SK-N-SH treated with all-trans-retinoic acid at 6 μM for 48 hours (cell line): ENCODE data around the gene ZNF146.

ENCODE experiments used
- ATAC-seq: fragments of 200-7000 bp; cut with Tn5 transposase; 3 replicates; pipeline ENCODE4 v1.9.1; 2020; ENCODE audit warnings: mild to moderate bottlenecking, moderate library complexity
- CSDC2 ChIP-seq: fragments of 250-450 bp; sonication (Bioruptor Pico); IDR thresholded peaks from 2 replicates; pipeline ENCODE4 v1.5.0; 2020; ENCODE audit warnings: mild to moderate bottlenecking, moderate library complexity
- ESRRG ChIP-seq: fragments of 250-450 bp; sonication (Bioruptor Pico); IDR thresholded peaks from 2 replicates; pipeline ENCODE4 v1.6.1; 2021; ENCODE audit warnings: mild to moderate bottlenecking
- GLIS3 ChIP-seq: fragments of 250-450 bp; sonication (Bioruptor Pico); IDR thresholded peaks from 2 replicates; pipeline ENCODE4 v1.5.0; 2020; ENCODE audit warnings: mild to moderate bottlenecking, moderate library complexity
- ISL1 ChIP-seq: fragments of 250-450 bp; sonication (Bioruptor Pico); IDR thresholded peaks from 2 replicates; pipeline ENCODE4 v2.1.2; 2022; ENCODE audit warnings: mild to moderate bottlenecking, moderate library complexity
- PPARA ChIP-seq: fragments of 250-450 bp; sonication (Bioruptor Pico); IDR thresholded peaks from 2 replicates; pipeline ENCODE4 v1.5.0; 2020; ENCODE audit warnings: mild to moderate bottlenecking, borderline replicate concordance
- TOX ChIP-seq: fragments of 250-450 bp; sonication (Bioruptor Pico); IDR thresholded peaks from 2 replicates; pipeline ENCODE4 v1.8.0; 2021; ENCODE audit warnings: mild to moderate bottlenecking, moderate library complexity, borderline replicate concordance
- ZC3H10 ChIP-seq: fragments of 250-450 bp; sonication (Bioruptor Pico); IDR thresholded peaks from 2 replicates; pipeline ENCODE4 v1.5.1; 2021; ENCODE audit warnings: mild to moderate bottlenecking, moderate library complexity
- ZFP3 ChIP-seq: fragments of 250-450 bp; sonication (Bioruptor Pico); IDR thresholded peaks from 2 replicates; pipeline ENCODE4 v1.5.0; 2020; ENCODE audit warnings: mild to moderate bottlenecking, moderate library complexity
- ZNF565 ChIP-seq: fragments of 450-650 bp; formaldehyde crosslinking; conservative IDR thresholded peaks from 2 replicates; pipeline ENCODE4 v1.5.0; 2020; ENCODE audit warnings: low read depth, mild to moderate bottlenecking, moderate library complexity
- ZNF8 ChIP-seq: fragments of 450-650 bp; formaldehyde crosslinking; IDR thresholded peaks from 2 replicates; pipeline ENCODE4 v1.5.0; 2020; ENCODE audit warnings: mild to moderate bottlenecking, moderate library complexity
- TF ChIP-seq, protein P1 (sequence below): fragments of 250-450 bp; sonication (Bioruptor Pico); IDR thresholded peaks from 2 replicates; pipeline ENCODE4 v1.5.1; 2021; ENCODE audit warnings: mild to moderate bottlenecking, moderate library complexity
- TF ChIP-seq, protein P2 (sequence below): fragments of 250-450 bp; sonication (Bioruptor Pico); IDR thresholded peaks from 2 replicates; pipeline ENCODE4 v1.5.0; 2020; ENCODE audit warnings: mild to moderate bottlenecking, moderate library complexity
- TF ChIP-seq, protein P3 (sequence below): fragments of 250-450 bp; sonication (Bioruptor Pico); IDR thresholded peaks from 2 replicates; pipeline ENCODE4 v1.8.0; 2020; ENCODE audit warnings: mild to moderate bottlenecking, moderate library complexity, borderline replicate concordance

Gene ZNF146

DNA sequence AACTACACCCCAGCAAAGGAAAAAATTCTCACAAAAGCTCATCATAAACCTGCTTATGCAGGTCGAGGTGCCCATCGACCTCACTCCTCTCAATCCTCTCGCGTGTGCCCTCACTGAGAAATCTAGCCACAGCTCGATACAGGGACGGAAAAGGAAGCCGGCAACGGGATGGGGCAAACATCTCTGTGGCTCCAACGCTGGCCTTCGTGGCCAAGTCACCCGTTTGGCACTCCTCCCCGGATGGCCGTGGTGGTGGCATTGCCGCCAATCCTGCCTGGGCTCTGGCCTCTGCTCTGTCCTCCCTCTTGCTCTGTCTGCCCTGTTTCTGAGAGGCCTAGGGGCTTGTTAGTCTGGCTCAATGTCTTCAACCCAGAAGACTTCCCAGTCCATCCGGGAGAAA lies 41.2 kb downstream of the ZNF146 start (continued):
- TF ChIP-seq, protein P1, sequence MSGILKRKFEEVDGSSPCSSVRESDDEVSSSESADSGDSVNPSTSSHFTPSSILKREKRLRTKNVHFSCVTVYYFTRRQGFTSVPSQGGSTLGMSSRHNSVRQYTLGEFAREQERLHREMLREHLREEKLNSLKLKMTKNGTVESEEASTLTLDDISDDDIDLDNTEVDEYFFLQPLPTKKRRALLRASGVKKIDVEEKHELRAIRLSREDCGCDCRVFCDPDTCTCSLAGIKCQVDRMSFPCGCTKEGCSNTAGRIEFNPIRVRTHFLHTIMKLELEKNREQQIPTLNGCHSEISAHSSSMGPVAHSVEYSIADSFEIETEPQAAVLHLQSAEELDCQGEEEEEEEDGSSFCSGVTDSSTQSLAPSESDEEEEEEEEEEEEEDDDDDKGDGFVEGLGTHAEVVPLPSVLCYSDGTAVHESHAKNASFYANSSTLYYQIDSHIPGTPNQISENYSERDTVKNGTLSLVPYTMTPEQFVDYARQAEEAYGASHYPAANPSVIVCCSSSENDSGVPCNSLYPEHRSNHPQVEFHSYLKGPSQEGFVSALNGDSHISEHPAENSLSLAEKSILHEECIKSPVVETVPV, result no peak
- TF ChIP-seq TOX, result no peak
- TF ChIP-seq, protein P2, sequence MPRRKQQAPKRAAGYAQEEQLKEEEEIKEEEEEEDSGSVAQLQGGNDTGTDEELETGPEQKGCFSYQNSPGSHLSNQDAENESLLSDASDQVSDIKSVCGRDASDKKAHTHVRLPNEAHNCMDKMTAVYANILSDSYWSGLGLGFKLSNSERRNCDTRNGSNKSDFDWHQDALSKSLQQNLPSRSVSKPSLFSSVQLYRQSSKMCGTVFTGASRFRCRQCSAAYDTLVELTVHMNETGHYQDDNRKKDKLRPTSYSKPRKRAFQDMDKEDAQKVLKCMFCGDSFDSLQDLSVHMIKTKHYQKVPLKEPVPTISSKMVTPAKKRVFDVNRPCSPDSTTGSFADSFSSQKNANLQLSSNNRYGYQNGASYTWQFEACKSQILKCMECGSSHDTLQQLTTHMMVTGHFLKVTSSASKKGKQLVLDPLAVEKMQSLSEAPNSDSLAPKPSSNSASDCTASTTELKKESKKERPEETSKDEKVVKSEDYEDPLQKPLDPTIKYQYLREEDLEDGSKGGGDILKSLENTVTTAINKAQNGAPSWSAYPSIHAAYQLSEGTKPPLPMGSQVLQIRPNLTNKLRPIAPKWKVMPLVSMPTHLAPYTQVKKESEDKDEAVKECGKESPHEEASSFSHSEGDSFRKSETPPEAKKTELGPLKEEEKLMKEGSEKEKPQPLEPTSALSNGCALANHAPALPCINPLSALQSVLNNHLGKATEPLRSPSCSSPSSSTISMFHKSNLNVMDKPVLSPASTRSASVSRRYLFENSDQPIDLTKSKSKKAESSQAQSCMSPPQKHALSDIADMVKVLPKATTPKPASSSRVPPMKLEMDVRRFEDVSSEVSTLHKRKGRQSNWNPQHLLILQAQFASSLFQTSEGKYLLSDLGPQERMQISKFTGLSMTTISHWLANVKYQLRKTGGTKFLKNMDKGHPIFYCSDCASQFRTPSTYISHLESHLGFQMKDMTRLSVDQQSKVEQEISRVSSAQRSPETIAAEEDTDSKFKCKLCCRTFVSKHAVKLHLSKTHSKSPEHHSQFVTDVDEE (CRISPR knock-in tag), result no peak
- TF ChIP-seq ESRRG (CRISPR knock-in tag), result no peak
- TF ChIP-seq ZFP3 (CRISPR knock-in tag), result no peak
- TF ChIP-seq, all 23 proteins: peak for 0

DNA sequence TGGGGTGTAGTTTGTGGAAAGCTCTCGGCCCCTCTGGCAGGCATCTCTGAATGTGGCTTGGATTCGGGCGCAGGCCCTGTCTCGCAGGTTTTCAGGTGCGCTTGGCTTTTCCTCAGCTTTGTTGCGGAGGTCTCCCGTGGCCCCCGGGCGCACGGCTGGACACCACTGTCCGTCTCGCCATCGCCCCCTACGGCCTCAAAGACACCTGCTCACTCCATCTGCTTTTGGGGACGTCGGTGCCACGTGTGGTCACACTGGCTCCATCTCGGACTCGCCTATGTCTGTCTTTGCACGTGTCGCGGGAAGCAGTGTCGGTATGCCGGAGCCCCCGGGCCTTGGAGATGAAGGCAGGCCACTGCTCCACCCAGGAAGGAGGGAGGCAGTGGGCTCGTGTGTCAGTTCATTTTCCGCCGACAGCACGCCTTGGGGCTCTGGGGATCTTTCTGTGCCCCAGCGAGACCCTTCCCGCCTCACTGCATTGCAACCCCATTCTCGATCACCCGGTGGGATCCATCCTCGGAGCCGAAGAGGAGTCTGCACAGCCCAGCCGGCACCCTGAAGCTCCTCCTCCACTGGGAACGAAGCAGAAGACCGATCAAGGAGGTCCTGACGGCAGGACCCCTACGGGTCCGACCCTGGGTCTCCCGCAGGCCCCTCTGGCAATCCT lies 42.1 kb downstream of the ZNF146 start:
- TF ChIP-seq, protein P3, sequence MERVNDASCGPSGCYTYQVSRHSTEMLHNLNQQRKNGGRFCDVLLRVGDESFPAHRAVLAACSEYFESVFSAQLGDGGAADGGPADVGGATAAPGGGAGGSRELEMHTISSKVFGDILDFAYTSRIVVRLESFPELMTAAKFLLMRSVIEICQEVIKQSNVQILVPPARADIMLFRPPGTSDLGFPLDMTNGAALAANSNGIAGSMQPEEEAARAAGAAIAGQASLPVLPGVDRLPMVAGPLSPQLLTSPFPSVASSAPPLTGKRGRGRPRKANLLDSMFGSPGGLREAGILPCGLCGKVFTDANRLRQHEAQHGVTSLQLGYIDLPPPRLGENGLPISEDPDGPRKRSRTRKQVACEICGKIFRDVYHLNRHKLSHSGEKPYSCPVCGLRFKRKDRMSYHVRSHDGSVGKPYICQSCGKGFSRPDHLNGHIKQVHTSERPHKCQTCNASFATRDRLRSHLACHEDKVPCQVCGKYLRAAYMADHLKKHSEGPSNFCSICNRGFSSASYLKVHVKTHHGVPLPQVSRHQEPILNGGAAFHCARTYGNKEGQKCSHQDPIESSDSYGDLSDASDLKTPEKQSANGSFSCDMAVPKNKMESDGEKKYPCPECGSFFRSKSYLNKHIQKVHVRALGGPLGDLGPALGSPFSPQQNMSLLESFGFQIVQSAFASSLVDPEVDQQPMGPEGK (CRISPR knock-in tag), result no peak
- TF ChIP-seq, protein P1, result no peak
- TF ChIP-seq ZFP3 (CRISPR knock-in tag) (no peak), GLIS3 (CRISPR knock-in tag) (no peak), PPARA (CRISPR knock-in tag) (no peak)
- TF ChIP-seq, protein P2 (CRISPR knock-in tag), result no peak
- TF ChIP-seq, all 23 proteins: peak for 0
- ATAC-seq, result peak; percentile 45

DNA sequence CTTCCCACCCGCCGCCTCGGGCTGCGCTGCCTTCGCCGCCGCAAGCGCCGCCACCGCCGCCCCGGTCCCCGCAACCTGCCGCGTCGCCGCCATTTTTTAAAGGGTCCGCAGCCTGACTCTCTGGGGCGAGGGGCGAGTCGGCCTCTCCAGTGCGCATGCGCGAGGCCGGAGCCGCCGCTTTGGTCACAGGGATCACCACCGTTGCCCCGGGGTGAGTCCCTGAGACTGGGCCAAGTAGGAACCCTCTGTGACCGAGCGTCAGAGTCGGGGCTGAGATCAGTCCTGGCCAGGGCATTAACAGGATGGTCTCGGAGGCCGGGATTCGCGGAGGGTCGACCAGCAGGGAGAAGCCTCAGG lies 42.6 kb downstream of the ZNF146 start:
- no peak for TF ChIP-seq ZNF565 (CRISPR knock-in tag)
- TF ChIP-seq ZNF8 (CRISPR knock-in tag), result no peak
- no peak for TF ChIP-seq ISL1
- TF ChIP-seq GLIS3 (CRISPR knock-in tag), result no peak
- TF ChIP-seq CSDC2 (CRISPR knock-in tag), result no peak
- no peak for TF ChIP-seq ZFP3 (CRISPR knock-in tag)
- TF ChIP-seq ZC3H10 (CRISPR knock-in tag), result no peak
- TF ChIP-seq, protein P3 (CRISPR knock-in tag), result no peak
- ATAC-seq, result peak; percentile 61
